KOPT-K1 (cell line): ENCODE measurements around the gene ATG9A.
"Not testable (repeated sequence)": the region's sequence is repeated elsewhere in the genome, so short reads cannot be mapped to it uniquely, and the experiment has no call there.

ENCODE experiments used
- H3K27ac ChIP-seq: fragments of 200-600 bp; sonication (generic); 2 replicates; pipeline ENCODE4 v1.5.1; 2016; ENCODE audit warnings: antibody characterized with exemption, mild to moderate bottlenecking, low read depth, low read length; ENCODE audit not compliant: poor library complexity, severe bottlenecking
- H3K36me3 ChIP-seq: fragments of 200-600 bp; sonication (generic); 2 replicates; pipeline ENCODE4 v1.5.1; 2017; ENCODE audit warnings: antibody characterized with exemption, mild to moderate bottlenecking, low read length, moderate library complexity; ENCODE audit not compliant: insufficient read depth
- H3K9me3 ChIP-seq: fragments of 200-600 bp; sonication (generic); 2 replicates; pipeline ENCODE4 v1.5.1; 2017; ENCODE audit warnings: antibody characterized with exemption, low read length, mild to moderate bottlenecking; ENCODE audit not compliant: insufficient read depth, poor library complexity, severe bottlenecking

Gene ATG9A

GRCh38 chr2:219207884-219208740, 21.3 kb downstream of the ATG9A start:
- H3K27ac ChIP-seq = peak overlapping the region; percentile 84
- H3K36me3 ChIP-seq = peaks cover 36% of the 10 kb centered on the region; the same call in 1 of the 2 replicates
- no peaks in the 10 kb centered on the region for H3K9me3 ChIP-seq

GRCh38 chr2:219207134-219207883, 22.1 kb downstream of the ATG9A start:
- H3K27ac ChIP-seq = peak overlapping the region; percentile 84
- peaks cover 29% of the 10 kb centered on the region; the same call in 1 of the 2 replicates for H3K36me3 ChIP-seq

GRCh38 chr2:219206328-219207133, 22.9 kb downstream of the ATG9A start, which contains the start of gene ZFAND2B:
ZFAND2B (plus strand) TSS chr2:219206782; CDS start chr2:219206988, 206 bp downstream.
- peak within 1 kb of the TSS; percentile 84 for H3K27ac ChIP-seq
- H3K9me3 ChIP-seq = no peaks in the 10 kb centered on the region
- peaks cover 25% of the 10 kb centered on the region; the same call in 1 of the 2 replicates for H3K36me3 ChIP-seq

More at GRCh38 chr2:219207134-219207883, 22.1 kb downstream of the ATG9A start:
- H3K9me3 ChIP-seq = no peaks in the 10 kb centered on the region

DNA sequence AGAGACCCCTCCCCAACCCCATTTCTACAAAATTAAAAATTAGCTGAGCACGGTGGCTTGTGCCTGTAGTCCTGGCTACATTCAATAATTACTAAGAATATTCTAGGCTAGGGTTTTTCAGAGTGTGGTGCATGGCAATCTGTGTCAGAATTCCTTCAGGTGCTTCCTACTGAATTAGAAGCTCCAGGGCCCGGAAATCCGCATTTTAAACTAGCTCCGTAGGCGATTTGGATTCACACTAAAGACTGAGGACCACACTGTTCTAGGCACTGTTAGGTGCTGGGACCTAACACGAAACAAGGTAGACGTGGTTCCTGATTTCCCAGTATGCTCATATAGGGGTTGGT, 23.5 kb downstream of the ATG9A start:
- H3K27ac ChIP-seq = peak overlapping the region; percentile 84
- H3K9me3 ChIP-seq = no peaks in the 10 kb centered on the region
- H3K36me3 ChIP-seq = peaks cover 25% of the 10 kb centered on the region; the same call in 1 of the 2 replicates

DNA sequence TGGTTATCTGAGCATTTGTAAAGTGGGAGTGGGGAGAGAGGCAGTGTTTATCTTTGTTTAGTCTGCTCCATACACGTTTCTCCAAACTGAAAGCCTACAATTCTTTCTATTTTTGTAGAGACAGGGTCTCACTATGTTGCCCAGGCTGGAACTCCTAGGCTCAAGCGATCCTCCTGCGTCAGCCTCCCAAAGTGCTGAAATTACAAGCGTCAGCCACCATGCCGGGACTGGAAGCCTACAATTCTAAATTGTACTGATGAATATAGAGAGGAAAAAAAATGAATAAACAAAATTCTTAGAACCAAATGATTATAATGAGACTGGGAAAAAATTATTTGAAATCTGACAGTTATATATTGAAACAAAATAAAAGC, 24.3 kb downstream of the ATG9A start:
- no peaks in the 10 kb centered on the region for H3K9me3 ChIP-seq
- peaks cover 21% of the 10 kb centered on the region; the same call in 1 of the 2 replicates for H3K36me3 ChIP-seq
- H3K27ac ChIP-seq = no peak overlapping the region

GRCh38 chr2:219204425-219205164, 24.8 kb downstream of the ATG9A start:
- Histone ChIP-seq H3K9me3 (no peaks in the 10 kb centered on the region), H3K36me3 (peaks cover 16% of the 10 kb centered on the region; the same call in 1 of the 2 replicates), H3K27ac (no peak overlapping the region)

DNA sequence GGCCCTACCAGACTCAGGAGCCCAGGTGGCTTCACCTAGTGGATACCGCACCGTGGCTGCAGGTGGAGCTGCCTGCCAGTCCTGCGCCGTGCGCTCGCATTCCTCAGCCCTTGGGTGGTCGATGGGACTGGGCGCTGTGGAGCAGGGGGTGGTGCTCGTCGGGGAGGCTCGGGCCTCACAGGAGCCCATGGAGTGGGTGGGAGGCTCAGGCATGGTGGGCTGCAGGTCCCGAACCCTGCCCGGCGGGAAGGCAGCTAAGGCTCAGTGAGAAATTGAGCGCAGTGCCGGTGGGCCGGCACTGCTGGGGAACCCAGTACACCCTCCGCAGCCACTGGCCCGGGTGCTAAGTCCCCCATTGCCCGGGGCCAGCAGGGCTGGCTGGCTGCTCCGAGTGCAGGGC, 28.1 kb downstream of the ATG9A start:
- not testable (repeated sequence) for H3K9me3 ChIP-seq, H3K27ac ChIP-seq, H3K36me3 ChIP-seq

GRCh38 chr2:219200502-219201326, 28.7 kb downstream of the ATG9A start:
- not testable (repeated sequence) for H3K9me3 ChIP-seq, H3K36me3 ChIP-seq, H3K27ac ChIP-seq

- Histone ChIP-seq H3K9me3 (no peaks in the 10 kb centered on the region), H3K36me3 (no peaks in the 10 kb centered on the region), H3K27ac (no peak overlapping the region)
These were observed 29.8 kb downstream of the ATG9A start for GRCh38 chr2:219199470-219200211.

DNA sequence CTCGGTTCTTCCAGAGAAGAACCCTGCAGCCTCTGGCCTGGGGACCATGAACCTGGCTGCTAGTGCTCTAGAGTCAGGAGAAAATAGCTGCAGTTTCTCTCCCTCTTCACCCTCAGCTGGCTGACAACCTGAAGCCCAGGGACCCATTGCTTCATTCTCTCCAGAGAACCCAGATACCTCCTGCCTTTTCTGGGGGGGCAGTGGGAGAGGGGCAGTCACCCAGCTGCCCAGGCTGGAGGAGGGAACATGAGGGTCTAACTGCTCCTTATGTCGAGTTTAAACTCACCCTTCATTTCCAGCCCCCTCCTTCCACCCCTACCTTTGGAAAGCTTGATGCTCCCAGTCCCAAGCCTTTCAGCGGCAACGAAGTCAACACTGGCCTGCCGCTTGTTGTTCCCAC, 30.5 kb downstream of the ATG9A start:
- Histone ChIP-seq H3K27ac (no peak overlapping the region), H3K36me3 (no peaks in the 10 kb centered on the region), H3K9me3 (no peaks in the 10 kb centered on the region)

DNA sequence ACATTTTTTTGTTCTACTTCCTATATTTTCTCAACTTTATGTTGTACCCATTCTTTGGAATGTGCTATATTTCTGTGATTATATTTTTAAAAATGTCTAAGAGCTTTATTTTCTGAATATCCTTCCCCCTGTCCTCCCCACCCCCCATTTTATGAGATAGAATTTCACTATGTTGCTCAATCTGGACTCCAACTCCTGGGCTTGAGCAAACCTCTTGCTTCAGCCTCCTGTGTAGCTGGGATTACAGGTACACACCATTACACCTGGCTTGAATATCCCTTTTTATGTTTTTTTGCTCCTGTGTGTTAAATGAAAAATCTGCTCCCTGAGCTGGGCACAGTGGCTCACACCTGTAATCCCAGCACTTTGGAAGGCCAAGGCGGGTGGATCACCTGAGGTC, 32.0 kb downstream of the ATG9A start:
- H3K9me3 ChIP-seq = no peaks in the 10 kb centered on the region
- no peak overlapping the region for H3K27ac ChIP-seq
- no peaks in the 10 kb centered on the region for H3K36me3 ChIP-seq

GRCh38 chr2:219186754-219187456, 42.5 kb downstream of the ATG9A start:
- Histone ChIP-seq H3K9me3 (no peaks in the 10 kb centered on the region), H3K27ac (no peak overlapping the region), H3K36me3 (peaks cover 38% of the 10 kb centered on the region)

DNA sequence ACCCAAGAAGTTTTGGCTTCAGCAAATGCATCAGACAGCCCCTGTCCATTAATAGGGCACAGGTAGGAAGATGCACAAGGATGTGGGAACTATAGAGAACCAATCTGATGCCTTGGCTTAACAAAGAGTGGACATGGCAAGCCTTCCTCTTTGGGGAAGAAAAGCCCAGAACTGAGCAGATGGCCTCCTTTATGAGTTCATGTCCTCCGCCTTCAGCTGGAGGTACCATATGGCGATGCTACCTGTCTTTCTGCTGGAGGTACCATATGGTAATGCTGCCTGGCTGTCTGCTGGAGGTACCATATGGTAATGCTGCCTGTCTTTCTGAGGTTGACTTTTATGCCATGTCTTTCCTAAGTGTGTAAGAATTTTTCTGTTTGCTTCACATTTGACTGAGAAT, 45.3 kb downstream of the ATG9A start:
- Histone ChIP-seq H3K9me3 (no peaks in the 10 kb centered on the region), H3K36me3 (peaks cover 66% of the 10 kb centered on the region), H3K27ac (no peak overlapping the region)
